ENCODE data around the gene FAM163A.

GRCh38 chr1:179813626-179814545 is 70.8 kb downstream of the FAM163A start:
- TF ChIP-seq TAF1 (IDR thresholded peaks at IDR 0.05; ENCODE audit: low read depth, low read length) (no peak), POLR2A (IDR thresholded peaks at IDR 0.05; ENCODE audit: low read depth, low read length) (no peak), POLR2AphosphoS5 (IDR thresholded peaks at IDR 0.05; ENCODE audit: low read depth, low read length) (no peak)

Measured in GM12891 (cell line).